Neural cell (in vitro differentiated cells): ENCODE data around the gene TMED7. TPM values are rescaled to one million over a fixed set of nuclear protein-coding genes. Genes with fewer than 3 reads are reported as not detected.

Experiments used
- H2AFZ ChIP-seq: fragments of 200-600, 300-800 bp; sonication (generic), shearing (Covaris generic); 2 replicates; pipeline ENCODE4 v1.6.0; 2014; ENCODE audit warnings: low read depth, mild to moderate bottlenecking, antibody characterized with exemption, low read length, moderate library complexity
- H3F3A ChIP-seq: fragments of 200-600 bp; shearing (Covaris generic); 2 replicates; pipeline ENCODE4 v1.6.1; 2016; ENCODE audit warnings: mild to moderate bottlenecking, moderate library complexity, mixed read lengths, antibody characterized with exemption, low read length; ENCODE audit not compliant: insufficient read depth, poor library complexity, severe bottlenecking
- H3K27ac ChIP-seq: fragments of 200-600, 300-800 bp; sonication (generic), shearing (Covaris generic); 2 replicates; pipeline ENCODE4 v1.5.1; 2014; ENCODE audit warnings: mild to moderate bottlenecking, low read length, moderate library complexity
- H3K27me3 ChIP-seq: fragments of 300-800, 200-600 bp; sonication (generic), shearing (Covaris generic); 2 replicates; pipeline ENCODE4 v1.6.0; 2014; ENCODE audit warnings: mild to moderate bottlenecking, low read depth, low read length, moderate library complexity; ENCODE audit not compliant: insufficient read depth
- H3K36me3 ChIP-seq: fragments of 300-800, 200-600 bp; sonication (generic), shearing (Covaris generic); 2 replicates; pipeline ENCODE4 v1.5.1; 2014; ENCODE audit warnings: mild to moderate bottlenecking, antibody characterized with exemption, low read length, moderate library complexity; ENCODE audit not compliant: insufficient read depth
- H3K4me2 ChIP-seq: fragments of 300-800, 200-600 bp; sonication (generic), shearing (Covaris generic); 2 replicates; pipeline ENCODE4 v1.6.0; 2014; ENCODE audit warnings: mild to moderate bottlenecking, low read length
- H3K4me3 ChIP-seq: fragments of 300-800, 200-600 bp; sonication (generic), shearing (Covaris generic); 2 replicates; pipeline ENCODE4 v1.5.1; 2014; ENCODE audit warnings: mild to moderate bottlenecking, low read length, moderate library complexity
- H3K79me2 ChIP-seq: fragments of 200-600 bp; shearing (Covaris generic); replicated peaks from 2 replicates; pipeline ENCODE4 v1.6.0; 2014; ENCODE audit warnings: mild to moderate bottlenecking, low read length, moderate library complexity; ENCODE audit not compliant: insufficient read depth
- H3K9ac ChIP-seq: fragments of 300-800, 200-600 bp; sonication (generic), shearing (Covaris generic); 2 replicates; pipeline ENCODE4 v1.6.1; 2016; ENCODE audit warnings: mild to moderate bottlenecking, low read length, mixed read lengths
- H3K9me2 ChIP-seq: fragments of 200-600 bp; shearing (Covaris generic); 2 replicates; pipeline ENCODE4 v1.6.1; 2016; ENCODE audit warnings: mild to moderate bottlenecking, low read length, mixed read lengths; ENCODE audit not compliant: insufficient read depth
- H3K9me3 ChIP-seq: fragments of 200-600, 300-800 bp; sonication (generic), shearing (Covaris generic); 2 replicates; pipeline ENCODE4 v1.6.1; 2016; ENCODE audit warnings: mild to moderate bottlenecking, mixed run types, low read length, moderate library complexity, mixed read lengths
- H4K20me1 ChIP-seq: fragments of 200-600 bp; shearing (Covaris generic); 2 replicates; pipeline ENCODE4 v1.6.1; 2016; ENCODE audit warnings: mild to moderate bottlenecking, mixed run types; ENCODE audit not compliant: insufficient read depth
- CTCF ChIP-seq: fragments of 450-650 bp; IDR thresholded peaks from 2 replicates; pipeline ENCODE4 v1.5.1; 2014; ENCODE audit warnings: antibody characterized with exemption, mild to moderate bottlenecking, moderate library complexity; ENCODE audit not compliant: poor library complexity, severe bottlenecking
- EP300 ChIP-seq: fragments of 450-650 bp; conservative IDR thresholded peaks from 2 replicates; pipeline ENCODE4 v1.6.1; 2014; ENCODE audit warnings: antibody characterized with exemption, mild to moderate bottlenecking, moderate library complexity; ENCODE audit not compliant: poor library complexity, severe bottlenecking
- EZH2 ChIP-seq: fragments of 200-600, 300-800 bp; shearing (Covaris generic), sonication (generic); IDR thresholded peaks from 2 replicates; pipeline ENCODE4 v1.6.1; 2014; ENCODE audit warnings: antibody characterized with exemption, low read length, borderline replicate concordance, mild to moderate bottlenecking; ENCODE audit not compliant: insufficient read depth, poor library complexity, severe bottlenecking
- MXI1 ChIP-seq: fragments of 450-650 bp; conservative IDR thresholded peaks from 2 replicates; pipeline ENCODE4 v1.6.1; 2014; ENCODE audit warnings: antibody characterized with exemption, mild to moderate bottlenecking; ENCODE audit not compliant: poor library complexity, severe bottlenecking
- POLR2AphosphoS5 ChIP-seq: IDR thresholded peaks from 2 replicates; pipeline ENCODE4 v1.6.1; 2012
- RAD21 ChIP-seq: fragments of 450-650 bp; conservative IDR thresholded peaks from 2 replicates; pipeline ENCODE4 v1.6.1; 2014; ENCODE audit warnings: antibody characterized with exemption, mild to moderate bottlenecking, moderate library complexity
- REST ChIP-seq: IDR thresholded peaks from 2 replicates; pipeline ENCODE4 v1.6.1; 2012; ENCODE audit warnings: borderline replicate concordance
- SMC3 ChIP-seq: fragments of 450-650 bp; conservative IDR thresholded peaks from 2 replicates; pipeline ENCODE4 v1.6.1; 2014; ENCODE audit warnings: antibody characterized with exemption, mild to moderate bottlenecking, moderate library complexity; ENCODE audit not compliant: poor library complexity
- TAF1 ChIP-seq: IDR thresholded peaks from 2 replicates; pipeline ENCODE4 v1.6.1; 2012; ENCODE audit warnings: low read depth
- polyA plus RNA-seq: library from polyadenylated mRNA; depleted of rRNA; stranded (reverse); fragments of >200 nt; gene quantifications from 2 replicates; pipeline ENCODE4 v1.2.3, GENCODE V29; 2014

The TMED7 gene
- polyA plus RNA-seq, 1 donor from 2014 or later: 74.3 TPM

- no peak overlapping the region for H3K9ac ChIP-seq
- H3K36me3 ChIP-seq: no peaks in the 10 kb centered on the region
- no peaks in the 10 kb centered on the region for H3K27me3 ChIP-seq
- H3K27ac ChIP-seq: no peak overlapping the region
- H3K79me2 ChIP-seq: no peaks in the 10 kb centered on the region
- no peak overlapping the region for H3K4me3 ChIP-seq
- no peak overlapping the region for H3K4me2 ChIP-seq
- no peaks in the 10 kb centered on the region for H3K9me3 ChIP-seq
- no peaks in the 10 kb centered on the region for H3K9me2 ChIP-seq
- no peak for TF ChIP-seq REST
- TF ChIP-seq CTCF: no peak
- TF ChIP-seq MXI1: no peak
- TF ChIP-seq TAF1: no peak
- TF ChIP-seq RAD21: no peak
- no peak for TF ChIP-seq SMC3
- TF ChIP-seq EP300: no peak
- H2AFZ ChIP-seq: no peak overlapping the region
- H3F3A ChIP-seq: no peaks in the 10 kb centered on the region
- no peaks in the 10 kb centered on the region for H4K20me1 ChIP-seq
These were observed 52.7 kb downstream of the TMED7 start for GRCh38 chr5:115573133-115573532.

- H3K79me2 ChIP-seq: no peaks in the 10 kb centered on the region
- H3K9me3 ChIP-seq: no peaks in the 10 kb centered on the region
- no peaks in the 10 kb centered on the region for H3K27me3 ChIP-seq
- H3K9me2 ChIP-seq: no peaks in the 10 kb centered on the region
- H2AFZ ChIP-seq: no peak overlapping the region
- no peak overlapping the region for H3K4me3 ChIP-seq
- H3K36me3 ChIP-seq: no peaks in the 10 kb centered on the region
- no peak overlapping the region for H3K27ac ChIP-seq
- H4K20me1 ChIP-seq: no peaks in the 10 kb centered on the region
- TF ChIP-seq EZH2: no peak
- no peak for TF ChIP-seq POLR2AphosphoS5
- no peak for TF ChIP-seq REST
- TF ChIP-seq CTCF: peak; percentile 11
- TF ChIP-seq RAD21: no peak
- TF ChIP-seq EP300: no peak
- no peak overlapping the region for H3K4me2 ChIP-seq
- no peak overlapping the region for H3K9ac ChIP-seq
- no peaks in the 10 kb centered on the region for H3F3A ChIP-seq
These were observed 54.4 kb downstream of the TMED7 start for GRCh38 chr5:115571441-115571878.
